Ishikawa (cell line): ENCODE results near the gene TSG101.

ENCODE experiments used
- CEBPB ChIP-seq: IDR thresholded peaks from 2 replicates; pipeline ENCODE4 v1.6.1; 2012
- CREB1 ChIP-seq: IDR thresholded peaks from 2 replicates; pipeline ENCODE4 v1.6.1; 2012; ENCODE audit warnings: low read depth
- EGR1 ChIP-seq: IDR thresholded peaks from 2 replicates; pipeline ENCODE4 v1.6.1; 2012
- EP300 ChIP-seq: IDR thresholded peaks from 2 replicates; pipeline ENCODE4 v1.6.1; 2012; ENCODE audit warnings: borderline replicate concordance
- FOXM1 ChIP-seq: IDR thresholded peaks from 2 replicates; pipeline ENCODE4 v1.6.1; 2012; ENCODE audit warnings: low read depth, borderline replicate concordance
- MAX ChIP-seq: IDR thresholded peaks from 2 replicates; pipeline ENCODE4 v1.6.1; 2012
- NFIC ChIP-seq: IDR thresholded peaks from 2 replicates; pipeline ENCODE4 v1.6.1; 2012
- RAD21 ChIP-seq: IDR thresholded peaks from 2 replicates; pipeline ENCODE4 v1.6.1; 2012; ENCODE audit warnings: low read depth
- REST ChIP-seq: IDR thresholded peaks from 2 replicates; pipeline ENCODE4 v1.6.1; 2012; ENCODE audit warnings: low read depth, mild to moderate bottlenecking
- TAF1 ChIP-seq: IDR thresholded peaks from 2 replicates; pipeline ENCODE4 v1.6.1; 2012; ENCODE audit warnings: low read depth, mild to moderate bottlenecking
- TCF12 ChIP-seq: IDR thresholded peaks from 2 replicates; pipeline ENCODE4 v1.6.1; 2012; ENCODE audit warnings: low read depth
- TEAD4 ChIP-seq: IDR thresholded peaks from 2 replicates; pipeline ENCODE4 v1.6.1; 2012
- USF1 ChIP-seq: IDR thresholded peaks from 2 replicates; pipeline ENCODE4 v1.6.1; 2012
- YY1 ChIP-seq: IDR thresholded peaks from 2 replicates; pipeline ENCODE4 v1.6.1; 2012; ENCODE audit warnings: low read depth
- ZBTB7A ChIP-seq: IDR thresholded peaks from 2 replicates; pipeline ENCODE4 v1.6.1; 2012; ENCODE audit warnings: low read depth

TSG101 gene

GRCh38 chr11:18523084-18523483 is 3.7 kb downstream of the TSG101 start:
- TF ChIP-seq MAX (no peak), ZBTB7A (no peak), CREB1 (no peak), RAD21 (no peak), NFIC (no peak), USF1 (no peak), EP300 (no peak), YY1 (no peak), TCF12 (no peak), EGR1 (no peak), TAF1 (no peak), FOXM1 (no peak), CEBPB (no peak), REST (no peak)

GRCh38 chr11:18522388-18522787 is 4.4 kb downstream of the TSG101 start:
- TF ChIP-seq EGR1 (no peak), ZBTB7A (no peak), RAD21 (no peak), CEBPB (no peak), CREB1 (no peak), NFIC (no peak), EP300 (no peak), FOXM1 (no peak)

- TF ChIP-seq EP300 = no peak
- no peak for TF ChIP-seq MAX
- no peak for TF ChIP-seq TCF12
- TF ChIP-seq REST = no peak
- no peak for TF ChIP-seq TAF1
- no peak for TF ChIP-seq NFIC
- no peak for TF ChIP-seq ZBTB7A
- TF ChIP-seq FOXM1 = no peak
- TF ChIP-seq CREB1 = no peak
- no peak for TF ChIP-seq EGR1
Measured at GRCh38 chr11:18521122-18521521, 5.6 kb downstream of the TSG101 start.

- TF ChIP-seq NFIC (no peak), TEAD4 (no peak), ZBTB7A (no peak), TAF1 (no peak), USF1 (no peak)
Measured at GRCh38 chr11:18502352-18502751, 24.4 kb downstream of the TSG101 start.

GRCh38 chr11:18501629-18502028 is 25.1 kb downstream of the TSG101 start:
- TF ChIP-seq YY1 (no peak), NFIC (no peak), EGR1 (no peak), TEAD4 (no peak), TAF1 (no peak), CREB1 (no peak), RAD21 (no peak), CEBPB (no peak), TCF12 (no peak), MAX (no peak), FOXM1 (no peak), EP300 (no peak), REST (no peak), USF1 (no peak), ZBTB7A (no peak)
